Adipose tissue (tissue), 3 donors: Measurements from ENCODE around the gene SH3BP2. TPM values are rescaled to one million over a fixed set of nuclear protein-coding genes. Genes with fewer than 3 reads are reported as not detected.
A peak's percentile ranks its signal among the peaks of the same experiment; 100 is the strongest.

ENCODE experiments used
- H3K27ac ChIP-seq: one replicate; pipeline ENCODE4 v1.5.1; 2013; ENCODE audit warnings: low read depth, low read length
- WGBS, 3 donors: extraction: QIAGEN DNeasy Blood & Tissue Kit; methylation state at CpG; one replicate each; pipeline ENCODE4 v1.1.7; 2013; 5-methylcytosine and 5-hydroxymethylcytosine counted together
- polyA plus RNA-seq, 3 donors: library from polyadenylated mRNA; stranded (reverse); fragments of 200-250 nt; gene quantifications; one replicate each; pipeline ENCODE4 v1.2.3, GENCODE V29; 2013
- donor health status: healthy with polysubstance abuse.
- donor health status: Bipolar disorder and iron deficiency.
- donor health status: healthy.

SH3BP2 gene
- polyA plus RNA-seq, 3 donors = 12.0 to 37.1 (median 24.5) TPM

DNA sequence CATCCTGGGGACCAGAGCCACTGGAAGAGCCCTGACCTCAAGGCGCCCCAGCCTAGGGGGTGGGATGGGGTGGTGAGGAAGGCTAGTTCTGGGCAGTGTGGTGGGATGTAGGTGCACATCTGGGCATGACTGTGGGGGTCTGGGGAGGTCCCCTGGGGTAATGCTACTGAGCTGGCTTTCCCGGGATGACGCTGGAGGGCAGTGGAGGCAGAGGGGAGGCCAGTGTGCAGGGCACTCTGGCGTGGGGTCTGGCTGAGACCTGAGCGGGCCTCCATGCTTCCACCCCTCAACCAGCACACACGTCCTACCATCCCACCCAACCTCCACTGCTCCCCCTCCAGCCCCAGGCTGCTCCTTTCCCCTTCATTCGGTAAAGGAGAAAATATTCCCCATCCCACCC, 4.8 kb upstream of the SH3BP2 start:
- H3K27ac ChIP-seq = no peak overlapping the region
- WGBS, 3 donors = 83 to 86% (median 83%) methylated on average over 4 to 7 of the region's 7 CpGs

DNA sequence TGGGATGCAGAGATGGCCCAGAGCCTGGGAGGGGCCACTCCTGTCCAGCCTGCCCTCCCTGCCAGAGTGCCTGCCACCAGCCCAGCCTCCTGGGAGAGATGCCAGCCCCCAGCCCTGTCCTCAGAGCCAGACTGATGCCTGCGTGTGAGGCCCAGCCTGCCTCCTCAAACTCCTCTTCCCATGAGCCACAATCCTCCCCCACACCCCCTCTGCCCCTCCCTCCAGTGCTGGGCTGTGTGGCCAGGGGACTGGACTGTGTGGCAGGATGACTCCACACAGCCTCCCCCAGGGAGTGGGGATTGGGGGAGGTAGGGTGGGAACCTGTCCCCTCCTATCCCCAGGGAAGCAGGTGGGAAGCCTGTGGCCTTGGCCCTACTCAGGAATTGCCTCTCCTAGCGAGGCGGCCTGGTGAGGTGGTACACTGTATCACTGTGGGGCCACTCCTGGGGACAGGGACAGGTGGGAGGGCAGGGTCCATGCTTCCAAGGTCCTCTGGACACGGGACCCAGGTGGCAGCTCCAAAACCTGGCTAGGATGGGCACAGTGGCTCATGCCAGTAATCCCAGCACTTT, 4.3 kb upstream of the SH3BP2 start:
- WGBS, 3 donors = 52 to 85% (median 82%) methylated on average over 4 of the region's 4 CpGs
- no peak overlapping the region for H3K27ac ChIP-seq

DNA sequence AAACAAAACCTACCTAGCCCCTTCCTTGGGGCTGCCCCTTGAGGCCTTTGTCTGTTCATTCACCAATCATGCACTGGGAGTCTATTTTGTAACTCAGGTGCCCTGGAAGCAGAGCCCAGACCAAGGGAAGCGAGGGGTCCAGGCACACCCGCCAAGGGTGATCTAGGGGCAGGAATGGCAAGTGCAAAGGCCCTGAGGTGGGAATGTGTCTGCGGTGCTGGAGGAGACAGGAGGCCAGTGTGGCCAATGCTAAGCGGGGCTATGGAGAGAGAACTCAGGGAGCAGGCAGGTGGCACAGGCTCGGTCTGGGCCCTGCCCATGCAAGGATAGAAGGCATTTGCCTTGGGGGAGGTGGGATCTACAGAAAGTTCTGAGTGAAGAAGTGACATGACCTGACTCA, 3.5 kb upstream of the SH3BP2 start:
- no peak overlapping the region for H3K27ac ChIP-seq
- 95 to 99% (median 96%) methylated on average over 5 of the region's 5 CpGs for WGBS, 3 donors

GRCh38 chr4:2789793-2790582, 2.9 kb upstream of the SH3BP2 start:
- no peak overlapping the region for H3K27ac ChIP-seq
- 86 to 98% (median 89%) methylated on average over 20 to 24 of the region's 24 CpGs for WGBS, 3 donors

DNA sequence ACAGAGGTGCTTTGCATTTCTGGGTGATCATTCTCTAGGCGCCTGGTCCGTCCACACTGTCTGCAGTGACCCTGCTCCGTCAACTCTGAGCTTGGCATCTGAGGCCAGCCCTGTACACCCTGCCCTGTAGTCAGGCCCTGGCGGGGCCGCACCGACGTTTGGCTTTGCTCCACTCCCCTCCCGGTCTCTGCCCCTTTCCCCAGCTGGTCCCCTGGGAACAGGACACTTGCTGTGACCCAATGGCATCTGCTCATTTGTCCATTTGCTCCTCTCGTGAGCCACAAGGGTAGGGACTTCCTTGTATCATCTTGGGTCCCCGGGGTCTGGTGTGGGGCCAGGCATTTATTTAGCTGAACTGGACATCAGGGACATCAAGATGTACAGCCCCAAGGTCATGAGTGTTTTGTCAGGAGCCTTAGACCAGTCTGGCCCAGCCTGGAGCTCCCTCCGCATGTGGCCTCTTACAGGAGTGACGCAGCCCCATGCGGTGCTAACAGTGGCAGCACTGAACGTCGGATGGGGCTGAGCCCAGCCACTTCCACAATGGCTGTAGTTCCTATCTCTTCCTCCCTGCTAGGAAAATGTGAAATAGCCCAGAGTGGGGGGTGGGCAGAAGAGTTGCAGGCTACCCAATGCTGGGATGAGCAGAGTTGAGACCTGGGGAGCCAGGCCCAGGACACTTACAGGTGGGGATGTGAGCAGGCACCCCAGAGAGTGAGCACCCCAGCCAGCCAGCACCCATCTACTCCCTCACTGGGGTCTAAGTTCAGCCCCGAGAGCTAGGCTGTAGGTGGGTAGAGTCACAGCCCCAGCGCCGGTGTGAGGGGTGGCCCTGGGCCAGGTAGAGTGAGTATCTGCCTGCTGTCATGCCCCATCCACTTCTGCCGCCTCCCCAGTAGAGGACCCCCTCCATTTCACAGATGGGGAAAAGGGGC, 2.0 kb upstream of the SH3BP2 start:
- 74 to 77% (median 74%) methylated on average over 19 of the region's 19 CpGs for WGBS, 3 donors
- H3K27ac ChIP-seq = no peak overlapping the region

GRCh38 chr4:2791518-2792395, 1.1 kb upstream of the SH3BP2 start:
- WGBS, 3 donors = 89 to 93% (median 91%) methylated on average over 10 of the region's 10 CpGs
- no peak overlapping the region for H3K27ac ChIP-seq

GRCh38 chr4:2792396-2792710, 532 bp upstream of the SH3BP2 start:
- no peak overlapping the region for H3K27ac ChIP-seq
- WGBS, 3 donors = 68 to 78% (median 76%) methylated on average over 8 of the region's 8 CpGs

GRCh38 chr4:2793586-2794485, 951 bp downstream of the SH3BP2 start:
- WGBS, 3 donors = 10 to 16% (median 12%) methylated on average over 31 to 34 of the region's 34 CpGs
- H3K27ac ChIP-seq = peak overlapping the region; percentile 2

- 35 to 51% (median 43%) methylated on average over 11 of the region's 11 CpGs for WGBS, 3 donors
- H3K27ac ChIP-seq = peak overlapping the region; percentile 29
Observed at GRCh38 chr4:2794486-2795299, 1.8 kb downstream of the SH3BP2 start.

GRCh38 chr4:2795300-2795892, 2.5 kb downstream of the SH3BP2 start:
- peak overlapping the region; percentile 29 for H3K27ac ChIP-seq
- WGBS, 3 donors = 85 to 89% (median 89%) methylated on average over 17 of the region's 17 CpGs

DNA sequence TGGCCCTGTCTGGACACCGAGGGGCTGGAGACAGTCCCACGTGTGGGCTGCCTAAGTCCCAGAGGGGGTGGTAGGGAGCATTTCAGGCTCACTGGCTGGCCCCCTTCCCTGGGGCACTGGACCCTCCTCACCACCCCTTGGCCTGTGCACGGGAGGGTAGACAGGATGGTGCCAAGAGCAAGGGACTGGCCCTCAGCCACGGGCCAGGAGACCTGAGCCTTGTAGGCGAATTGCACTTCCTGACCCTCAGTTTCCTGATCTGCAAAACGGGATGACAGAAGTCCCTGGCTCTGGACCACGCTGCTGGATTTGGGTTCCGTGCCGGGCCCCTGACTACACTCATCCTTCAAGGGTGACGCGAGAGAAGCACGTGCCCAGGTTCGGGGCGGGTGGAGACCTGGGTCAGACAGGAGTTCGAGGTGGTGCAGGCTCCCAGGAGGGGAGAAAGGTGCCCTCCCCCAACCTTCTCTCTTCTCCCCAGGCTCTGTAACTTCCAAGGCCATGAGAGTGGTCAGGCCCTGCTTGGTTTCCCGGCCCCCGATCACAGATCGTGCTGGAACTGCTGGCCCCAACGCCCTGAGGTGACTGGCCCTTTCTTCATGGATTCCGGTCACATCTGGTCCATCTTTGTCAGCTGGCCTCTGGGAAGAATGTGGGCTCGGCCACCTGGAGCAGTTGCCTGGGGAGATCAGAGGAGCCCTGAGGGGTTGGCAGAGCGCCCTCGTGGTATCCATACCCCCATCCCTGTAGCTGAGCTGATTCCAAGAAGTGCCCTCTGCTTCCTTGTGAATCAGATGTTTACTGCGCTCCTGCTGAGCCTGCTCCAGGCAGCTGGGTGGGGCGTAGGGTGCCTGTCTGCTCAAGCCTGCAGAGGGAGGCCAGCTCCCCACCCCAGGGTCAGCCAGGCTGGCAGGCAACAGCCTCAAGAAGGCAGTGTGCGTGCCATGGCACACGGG, 3.3 kb downstream of the SH3BP2 start:
- WGBS, 3 donors = 54 to 66% (median 55%) methylated on average over 27 of the region's 27 CpGs

DNA sequence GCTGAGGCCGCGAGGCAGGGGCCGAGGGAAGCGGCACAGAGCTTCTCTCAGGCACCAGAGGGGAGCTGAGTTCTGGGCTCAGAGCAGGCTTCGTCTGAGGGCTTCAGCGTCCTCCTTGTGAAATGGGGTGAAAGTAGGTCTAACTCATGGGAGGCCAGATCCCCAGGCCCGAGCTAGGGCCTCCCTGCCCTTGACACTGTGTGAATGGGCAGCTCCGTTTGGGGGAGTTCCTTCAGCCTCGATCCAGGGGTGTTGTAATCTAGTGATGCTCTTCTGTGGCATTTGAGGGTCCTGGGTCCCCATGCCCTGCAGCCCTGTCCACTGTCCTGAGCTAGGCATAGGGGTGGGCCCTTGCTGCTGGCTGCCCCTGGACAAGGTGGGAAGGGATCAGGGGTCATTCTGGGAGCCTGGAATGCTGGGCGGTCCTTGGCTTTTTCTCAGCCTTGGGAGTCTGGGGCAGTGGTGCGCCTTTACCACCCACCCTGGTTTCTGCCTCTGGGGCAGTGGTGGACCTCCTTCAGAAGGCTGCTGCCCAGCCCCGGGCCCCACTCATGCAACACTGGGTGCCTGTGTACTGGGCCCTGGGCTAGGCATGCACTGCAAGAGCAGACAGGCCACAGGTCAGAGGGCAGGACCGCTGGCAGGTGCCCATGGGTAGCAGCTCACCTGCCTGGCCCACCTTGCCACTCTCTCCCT, 4.1 kb downstream of the SH3BP2 start:
- H3K27ac ChIP-seq = no peak overlapping the region
- WGBS, 3 donors = 59 to 78% (median 78%) methylated on average over 13 of the region's 13 CpGs

More for the DNA sequence above, 3.3 kb downstream of the SH3BP2 start:
- H3K27ac ChIP-seq = no peak overlapping the region

DNA sequence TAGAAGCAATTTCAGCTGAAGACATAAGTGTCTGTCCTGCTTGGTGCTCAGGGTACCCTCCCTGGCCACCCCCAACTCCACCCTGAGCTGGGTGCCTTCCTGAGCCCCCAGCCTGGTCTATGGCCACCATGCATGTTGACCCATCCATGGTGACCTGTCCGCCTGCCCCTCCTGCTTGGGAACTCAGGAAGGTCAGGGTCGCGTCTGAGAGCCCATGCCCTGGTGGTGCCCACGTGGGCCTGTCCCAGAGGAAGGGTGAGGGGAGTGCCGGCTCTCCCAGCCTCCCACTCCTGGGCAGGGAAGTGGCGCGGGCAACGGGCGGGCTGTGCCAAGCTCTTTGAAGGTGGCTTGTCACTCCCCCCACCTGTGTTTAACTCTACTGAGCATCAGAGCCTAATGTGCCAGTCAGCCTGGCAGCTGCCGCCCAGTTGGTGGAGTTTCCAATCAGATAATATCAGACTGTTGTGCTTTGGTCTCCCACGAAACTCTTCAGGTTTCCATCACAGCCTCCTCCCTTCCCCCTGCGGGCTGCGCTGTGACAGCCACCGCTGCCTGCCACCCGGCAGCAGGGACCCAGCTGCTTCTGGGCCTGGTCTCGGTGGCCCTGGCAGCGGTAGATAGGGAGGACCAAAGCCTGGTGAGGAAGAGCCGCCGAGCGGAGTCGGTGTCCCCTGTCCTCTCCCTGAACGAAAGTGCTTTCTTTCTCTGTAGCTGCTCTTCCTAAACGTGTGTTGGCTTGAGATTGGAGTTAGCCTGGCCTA, 4.8 kb downstream of the SH3BP2 start:
- WGBS, 3 donors = 34 to 44% (median 39%) methylated on average over 23 of the region's 23 CpGs
- peak overlapping the region; percentile 62 for H3K27ac ChIP-seq
